HG02588 (cell line): ENCODE results near the gene METAP2.
"Not testable (repeated sequence)": the region's sequence is repeated elsewhere in the genome, so short reads cannot be mapped to it uniquely, and the experiment has no call there.

Experiments used
- ATAC-seq: cut with Tn5 transposase; IDR thresholded peaks from one replicate; pipeline ENCODE4 v1.9.1; 2021; ENCODE audit warnings: mild to moderate bottlenecking, moderate library complexity; ENCODE audit not compliant: unreplicated experiment

Gene METAP2

GRCh38 chr12:95462081-95462480 is 11.9 kb upstream of the METAP2 start:
- no peak for ATAC-seq

DNA sequence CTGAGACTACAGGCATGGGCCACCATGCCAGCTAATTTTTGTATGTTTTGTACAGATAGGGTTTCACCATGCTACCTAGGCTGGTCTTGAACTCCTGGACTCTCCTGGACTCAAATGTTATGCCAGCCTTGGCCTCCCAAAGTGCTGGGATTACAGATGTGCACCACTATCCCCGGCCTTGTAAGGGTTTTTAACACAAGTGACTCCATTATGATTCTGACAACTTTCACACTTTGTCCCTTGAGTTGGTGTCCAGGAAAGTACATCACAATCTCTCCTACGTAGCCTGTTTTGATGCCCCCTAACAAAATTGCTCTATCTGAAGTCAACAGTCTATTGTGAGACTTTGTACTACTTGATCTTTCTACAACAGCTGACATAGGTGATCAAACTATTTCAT is 11.4 kb upstream of the METAP2 start:
- no peak for ATAC-seq

GRCh38 chr12:95463050-95463449 is 10.9 kb upstream of the METAP2 start:
- no peak for ATAC-seq

GRCh38 chr12:95463776-95464175 is 10.2 kb upstream of the METAP2 start:
- ATAC-seq, result not testable (repeated sequence)

DNA sequence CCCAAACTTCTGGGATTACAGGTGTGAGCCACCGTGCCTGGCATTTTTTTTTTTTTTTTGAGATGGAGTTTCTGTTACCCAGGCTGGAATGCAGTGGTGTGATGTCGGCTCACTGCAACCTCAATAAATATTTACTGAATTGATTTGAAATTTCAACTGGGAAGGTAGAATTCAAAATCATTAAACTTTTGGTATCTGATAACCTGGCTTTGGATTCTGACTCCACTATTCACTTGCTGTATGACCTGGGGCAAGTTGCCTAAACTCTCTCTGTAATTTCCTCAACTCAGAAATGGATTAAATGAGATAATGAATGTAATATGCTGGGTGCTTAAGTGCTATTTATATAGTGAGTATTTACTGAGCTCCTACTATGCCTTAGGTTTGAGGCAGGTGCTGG is 8.7 kb upstream of the METAP2 start:
- ATAC-seq, result no peak

DNA sequence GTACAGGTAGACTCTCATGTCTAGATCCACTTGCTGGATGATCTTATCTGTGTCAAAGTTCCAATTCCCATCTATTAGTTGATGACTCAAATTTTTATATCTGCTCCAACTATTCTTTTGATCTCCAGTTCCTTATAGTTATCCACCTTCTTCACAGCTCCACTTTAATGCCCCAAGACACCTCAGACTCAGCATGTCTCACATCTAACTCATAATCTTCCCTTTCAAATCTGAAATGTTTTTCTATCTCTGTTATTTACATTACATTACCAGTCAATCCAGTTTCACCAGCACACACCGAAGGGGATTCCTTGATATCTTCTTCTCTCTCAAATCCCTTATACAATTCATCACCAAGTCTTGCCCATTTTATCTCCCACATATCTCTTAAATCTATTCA is 3.7 kb upstream of the METAP2 start:
- ATAC-seq, result no peak

DNA sequence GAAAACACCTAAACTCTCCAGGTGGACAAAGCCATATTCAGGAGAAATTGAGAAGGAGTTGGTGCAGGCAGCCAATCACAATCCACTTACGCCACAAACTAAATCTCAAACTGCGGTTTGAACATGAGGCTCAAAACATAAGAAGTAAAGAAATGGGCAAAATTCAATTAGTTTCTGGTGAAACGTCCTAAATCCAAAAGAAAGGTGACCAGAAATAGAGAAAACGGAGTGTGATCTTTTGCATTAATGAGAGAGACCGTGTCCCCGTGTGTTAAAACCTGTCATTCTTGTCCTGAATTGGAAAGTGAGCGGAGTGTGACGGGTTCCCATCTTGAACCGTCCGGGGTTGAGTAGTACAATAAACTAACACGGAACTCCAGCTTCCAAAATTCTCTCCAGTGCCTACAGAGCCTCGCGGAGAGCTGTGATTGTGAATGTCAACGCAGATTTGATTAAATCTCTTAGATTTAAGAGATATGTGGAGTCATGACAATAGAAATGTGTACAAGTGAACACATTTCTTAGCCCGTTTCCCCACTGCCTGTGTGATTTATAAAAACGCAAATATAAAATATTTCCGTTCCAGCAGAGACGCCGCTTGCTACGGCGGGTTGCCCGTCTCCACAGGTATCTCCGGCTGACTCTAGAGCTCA is 595 bp upstream of the METAP2 start:
- peak; percentile 30 for ATAC-seq

GRCh38 chr12:95474660-95474958 is 657 bp downstream of the METAP2 start:
- no peak for ATAC-seq

DNA sequence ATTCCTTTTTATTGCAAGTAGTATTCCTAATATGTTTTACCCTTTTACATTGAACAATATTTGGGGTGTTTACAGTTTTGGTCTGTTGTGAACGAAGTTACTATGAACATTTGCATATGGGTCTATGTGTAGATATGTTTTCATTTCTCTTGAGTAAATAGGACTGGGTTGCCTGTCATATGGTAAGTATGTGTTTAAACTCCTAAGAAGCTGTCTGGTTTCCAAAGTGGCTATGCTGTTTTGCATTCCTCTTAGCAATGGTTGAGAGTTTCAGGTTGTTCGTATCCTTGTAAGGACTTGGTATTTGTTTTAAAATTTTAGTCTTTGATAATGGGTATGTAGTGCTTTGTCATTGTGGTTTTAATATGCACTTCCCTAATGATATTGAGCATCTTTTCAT is 6.3 kb downstream of the METAP2 start:
- ATAC-seq, result no peak

- no peak for ATAC-seq
Measured at GRCh38 chr12:95481072-95481471, 7.1 kb downstream of the METAP2 start.

- no peak for ATAC-seq
Measured at GRCh38 chr12:95481888-95482287, 7.9 kb downstream of the METAP2 start.

DNA sequence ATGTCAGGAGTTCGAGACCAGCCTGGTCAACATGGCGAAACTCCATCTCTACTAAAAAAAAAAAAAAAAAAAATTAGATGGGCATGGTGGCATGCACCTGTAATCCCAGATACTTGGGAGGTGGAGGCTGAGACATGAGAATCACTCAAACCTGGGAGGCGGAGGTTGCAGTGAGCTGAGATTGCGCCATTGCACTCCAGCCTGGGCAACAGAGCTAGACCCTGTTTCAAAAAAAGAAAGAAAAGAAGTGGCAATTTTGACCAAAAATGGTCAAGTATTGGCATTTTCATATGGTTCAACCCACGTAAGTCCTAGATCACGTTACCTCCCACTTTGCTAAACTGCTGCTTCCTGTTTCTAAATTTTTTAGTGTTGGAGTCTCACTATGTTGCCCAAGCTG is 8.6 kb downstream of the METAP2 start:
- not testable (repeated sequence) for ATAC-seq

GRCh38 chr12:95484524-95484923 is 10.6 kb downstream of the METAP2 start:
- no peak for ATAC-seq

DNA sequence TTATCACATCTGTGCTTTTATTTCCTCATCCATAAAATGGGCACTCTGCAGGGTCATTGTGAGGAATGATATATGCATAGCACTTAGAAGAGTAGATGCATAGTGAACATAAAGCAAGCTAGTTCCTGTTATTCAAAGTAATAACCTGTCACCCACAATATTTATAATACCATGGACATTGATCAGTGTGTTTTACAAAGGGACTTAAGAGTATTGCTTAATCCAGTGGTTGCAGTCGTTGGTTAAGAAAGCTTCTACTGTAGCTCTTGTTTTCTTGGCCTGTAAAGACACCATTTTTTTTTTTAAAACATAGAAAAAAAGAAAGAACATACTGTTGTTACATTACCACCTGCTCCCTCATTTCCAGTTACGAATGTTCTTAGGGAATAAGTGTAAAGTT is 13.1 kb downstream of the METAP2 start:
- no peak for ATAC-seq

GRCh38 chr12:95492462-95492861 is 18.5 kb downstream of the METAP2 start:
- ATAC-seq, result no peak

DNA sequence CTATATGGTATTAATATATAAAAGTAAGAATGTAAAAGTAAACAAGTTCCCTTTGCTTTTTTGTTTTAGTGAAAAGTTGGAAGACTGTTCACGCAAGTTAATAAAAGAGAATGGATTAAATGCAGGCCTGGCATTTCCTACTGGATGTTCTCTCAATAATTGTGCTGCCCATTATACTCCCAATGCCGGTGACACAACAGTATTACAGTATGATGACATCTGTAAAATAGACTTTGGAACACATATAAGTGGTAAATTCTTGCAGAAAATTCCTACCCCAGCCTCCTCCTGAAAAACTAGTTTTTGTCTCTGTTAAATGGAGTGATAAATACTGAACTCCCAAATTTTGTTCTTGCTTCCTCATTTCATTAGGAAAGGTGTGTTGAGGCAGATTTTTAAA is 20.9 kb downstream of the METAP2 start:
- ATAC-seq, result no peak

- ATAC-seq, result no peak
Measured at GRCh38 chr12:95495433-95495832, 21.5 kb downstream of the METAP2 start.

- ATAC-seq, result no peak
Measured at GRCh38 chr12:95497031-95497430, 23.1 kb downstream of the METAP2 start.

DNA sequence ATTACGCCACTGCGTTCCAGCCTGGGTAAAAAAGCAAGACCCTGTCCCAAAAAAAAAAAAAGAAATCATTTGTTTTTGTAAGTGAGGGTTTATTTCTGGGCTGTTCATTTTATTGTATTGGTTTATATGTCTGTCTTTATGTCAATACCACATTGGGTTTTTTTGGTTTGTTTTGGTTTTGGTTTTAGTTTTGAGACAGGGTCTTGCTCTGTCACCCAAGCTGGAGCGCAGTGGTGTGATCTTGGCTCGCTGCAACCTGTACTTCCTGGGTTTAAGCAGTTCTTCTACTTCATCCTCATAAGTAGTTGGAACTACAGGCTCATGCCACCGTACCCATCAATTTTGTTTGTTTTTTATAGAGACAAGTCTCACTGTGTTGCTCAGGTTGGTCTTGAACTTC is 25.0 kb downstream of the METAP2 start:
- ATAC-seq, result no peak

DNA sequence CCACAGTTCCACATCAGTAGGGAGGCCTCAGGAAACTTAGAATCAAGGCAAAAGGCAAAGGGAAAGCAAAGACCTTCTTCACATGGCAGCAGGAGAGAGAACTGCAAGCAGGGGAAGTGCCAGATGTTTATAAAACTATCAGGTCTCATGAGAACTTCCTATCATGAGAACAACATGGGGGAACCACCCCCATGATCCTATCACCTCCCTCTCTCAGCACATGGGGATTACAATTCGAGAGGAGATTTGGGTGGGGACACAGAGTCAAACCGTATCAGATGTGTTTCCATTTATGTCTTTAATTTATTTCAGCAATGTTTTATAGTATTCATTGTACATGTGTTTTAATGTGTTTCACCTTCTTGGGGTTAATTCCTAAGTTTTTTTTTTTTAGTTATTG is 25.8 kb downstream of the METAP2 start:
- no peak for ATAC-seq

- ATAC-seq, result no peak
Measured at GRCh38 chr12:95504140-95504539, 30.2 kb downstream of the METAP2 start.

DNA sequence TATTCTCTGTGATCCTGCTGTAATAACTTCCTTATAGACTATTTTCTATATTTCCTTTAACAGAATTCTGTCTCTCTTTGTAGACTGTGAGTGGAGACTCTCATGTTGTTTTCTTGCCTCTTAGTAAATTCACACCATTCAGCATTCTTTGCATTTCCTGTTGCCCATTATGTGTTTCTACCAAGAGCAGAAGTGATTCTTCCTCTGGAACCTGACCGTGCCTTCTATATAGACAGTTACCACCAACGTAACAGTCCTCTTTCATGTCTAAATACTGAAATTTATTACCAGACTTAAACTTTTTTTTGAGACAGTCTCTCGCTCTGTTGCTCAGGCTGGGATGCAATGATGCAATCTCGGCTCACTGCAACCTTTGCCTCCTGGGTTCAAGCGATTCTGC is 31.1 kb downstream of the METAP2 start:
- ATAC-seq, result peak; percentile 91

GRCh38 chr12:95506707-95507523 is 33.0 kb downstream of the METAP2 start:
- no peak for ATAC-seq
